Hepatocyte (in vitro differentiated cells): ENCODE measurements around the gene MANBA.

Experiments used
- EZH2 ChIP-seq: fragments of 200-600 bp; sonication (generic); IDR thresholded peaks from 2 replicates; pipeline ENCODE4 v1.6.1; 2016; ENCODE audit warnings: antibody characterized with exemption, mild to moderate bottlenecking, borderline replicate concordance
- EZH2phosphoT487 ChIP-seq: fragments of 200-600 bp; sonication (generic); IDR thresholded peaks from one replicate; pipeline ENCODE4 v1.6.1; 2018; ENCODE audit warnings: antibody characterized with exemption, mild to moderate bottlenecking, low read depth, moderate library complexity; ENCODE audit not compliant: unreplicated experiment, severe bottlenecking
- TF ChIP-seq, protein P1 (sequence below): fragments of 200-600 bp; sonication (generic); IDR thresholded peaks from 2 replicates; pipeline ENCODE4 v1.5.1; 2016; ENCODE audit warnings: antibody characterized with exemption, mild to moderate bottlenecking; ENCODE audit not compliant: poor library complexity

DNA sequence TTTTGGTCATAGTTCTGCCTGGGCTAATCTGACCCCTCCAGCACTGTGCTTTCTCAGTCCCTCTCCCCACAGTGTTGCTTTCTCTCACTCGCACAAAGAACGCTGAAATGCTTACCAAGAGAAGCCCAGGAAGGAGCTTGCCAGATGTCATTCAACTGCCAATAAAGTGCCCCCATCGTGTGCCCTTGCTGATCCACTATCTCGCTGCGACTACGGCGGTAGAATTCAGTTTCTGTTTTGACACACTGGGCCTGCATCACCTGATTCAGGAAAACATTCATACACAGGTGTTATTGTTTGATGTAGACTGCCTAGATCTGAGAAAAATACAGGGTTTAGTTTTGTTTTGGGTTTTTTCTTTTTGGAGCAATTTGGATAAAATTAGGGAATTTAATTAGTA, 121.2 kb downstream of the MANBA start:
- TF ChIP-seq, protein P1, sequence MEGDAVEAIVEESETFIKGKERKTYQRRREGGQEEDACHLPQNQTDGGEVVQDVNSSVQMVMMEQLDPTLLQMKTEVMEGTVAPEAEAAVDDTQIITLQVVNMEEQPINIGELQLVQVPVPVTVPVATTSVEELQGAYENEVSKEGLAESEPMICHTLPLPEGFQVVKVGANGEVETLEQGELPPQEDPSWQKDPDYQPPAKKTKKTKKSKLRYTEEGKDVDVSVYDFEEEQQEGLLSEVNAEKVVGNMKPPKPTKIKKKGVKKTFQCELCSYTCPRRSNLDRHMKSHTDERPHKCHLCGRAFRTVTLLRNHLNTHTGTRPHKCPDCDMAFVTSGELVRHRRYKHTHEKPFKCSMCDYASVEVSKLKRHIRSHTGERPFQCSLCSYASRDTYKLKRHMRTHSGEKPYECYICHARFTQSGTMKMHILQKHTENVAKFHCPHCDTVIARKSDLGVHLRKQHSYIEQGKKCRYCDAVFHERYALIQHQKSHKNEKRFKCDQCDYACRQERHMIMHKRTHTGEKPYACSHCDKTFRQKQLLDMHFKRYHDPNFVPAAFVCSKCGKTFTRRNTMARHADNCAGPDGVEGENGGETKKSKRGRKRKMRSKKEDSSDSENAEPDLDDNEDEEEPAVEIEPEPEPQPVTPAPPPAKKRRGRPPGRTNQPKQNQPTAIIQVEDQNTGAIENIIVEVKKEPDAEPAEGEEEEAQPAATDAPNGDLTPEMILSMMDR: no peak
- TF ChIP-seq EZH2phosphoT487: no peak
- no peak for TF ChIP-seq EZH2
